ENCODE data around the gene STXBP2. TPM values are rescaled to one million over a fixed set of nuclear protein-coding genes. Genes with fewer than 3 reads are reported as not detected.

STXBP2 gene
- total and polyA plus RNA-seq, 10 donors, result 58.8 to 455 (median 182) TPM

DNA sequence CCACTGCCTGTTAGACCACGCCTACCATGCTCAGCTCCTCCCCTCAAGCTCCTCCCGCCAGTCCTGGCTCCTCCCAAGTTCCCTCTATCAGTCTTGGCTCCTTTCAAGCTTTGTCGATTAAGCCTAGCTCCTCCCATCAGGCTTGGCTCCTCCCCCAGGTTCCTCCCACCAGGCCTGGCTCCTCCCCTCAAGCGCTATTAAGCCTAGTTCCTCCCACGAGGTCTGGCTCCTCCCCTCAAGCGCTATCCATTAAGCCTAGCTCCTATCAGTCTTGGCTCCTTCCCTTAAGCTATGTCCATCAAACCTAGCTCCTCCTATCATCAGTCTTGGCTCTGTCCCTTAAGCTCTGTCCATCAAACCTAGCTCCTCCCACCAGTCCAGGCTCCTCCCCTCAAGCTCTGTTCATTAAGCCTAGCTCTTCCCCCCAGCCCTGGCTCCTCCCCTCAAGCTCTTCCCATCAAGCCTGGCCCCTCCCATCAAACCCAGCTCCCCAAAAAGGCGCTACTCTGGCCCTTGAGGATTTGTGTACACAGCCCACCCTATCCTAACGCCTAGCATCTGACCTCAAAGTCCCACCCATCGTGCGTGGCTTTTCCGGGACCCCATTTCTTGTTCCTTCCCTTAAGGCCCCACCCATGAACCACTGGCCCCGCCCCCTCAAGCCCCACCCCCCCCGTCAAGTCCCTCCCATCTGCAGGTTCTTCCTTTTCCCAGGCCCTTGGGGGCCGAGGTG is 31.3 kb upstream of the STXBP2 start:
- no peak for DNase-seq
- H3K4me3 ChIP-seq, result no peak overlapping the region
- H3K36me3 ChIP-seq, result no peaks in the 10 kb centered on the region
- no peaks in the 10 kb centered on the region for H3K9me3 ChIP-seq
- TF ChIP-seq CTCF (IDR thresholded peaks at IDR 0.05 in 8 of 11, conservative IDR thresholded peaks at IDR 0.05 in 3 of 11) (no peak), POLR2A (IDR thresholded peaks at IDR 0.05) (no peak), POLR2AphosphoS5 (IDR thresholded peaks at IDR 0.05) (no peak)
- 64 to 75% (median 65%) methylated on average over 14 of the region's 14 CpGs for WGBS, 5 donors
- H3K4me1 ChIP-seq, result no peaks in the 10 kb centered on the region
- H3K27me3 ChIP-seq (replicated peaks in 1 of 7), result peaks cover 0 to 48% (median 0%) of the 10 kb centered on the region in 7 donors
- no peak overlapping the region for H3K27ac ChIP-seq
- intact Hi-C loops (cut with DNase I; ENCODE audit: low total_unique reads), result no loop called here

GRCh38 chr19:7606289-7606688 is 30.6 kb upstream of the STXBP2 start:
- H3K9me3 ChIP-seq, result no peaks in the 10 kb centered on the region
- H3K4me3 ChIP-seq, result no peak overlapping the region
- H3K27me3 ChIP-seq (replicated peaks in 1 of 7), result peaks cover 0 to 44% (median 0%) of the 10 kb centered on the region in 7 donors
- no peak for TF ChIP-seq CTCF (IDR thresholded peaks at IDR 0.05 in 8 of 11, conservative IDR thresholded peaks at IDR 0.05 in 3 of 11)
- TF ChIP-seq POLR2AphosphoS5 (IDR thresholded peaks at IDR 0.05), result no peak
- TF ChIP-seq POLR2A (IDR thresholded peaks at IDR 0.05), result no peak
- H3K36me3 ChIP-seq, result no peaks in the 10 kb centered on the region
- no peaks in the 10 kb centered on the region for H3K4me1 ChIP-seq
- WGBS, 5 donors, result 77 to 91% (median 86%) methylated on average over 14 to 17 of the region's 17 CpGs
- no peak for DNase-seq
- intact Hi-C loops (cut with DNase I; ENCODE audit: low total_unique reads), result no loop called here
- no peak overlapping the region for H3K27ac ChIP-seq

- no peaks in the 10 kb centered on the region for H3K9me3 ChIP-seq
- intact Hi-C loops (cut with DNase I; ENCODE audit: low total_unique reads), result no loop called here
- no peak for DNase-seq
- H3K4me1 ChIP-seq, result no peaks in the 10 kb centered on the region
- H3K27ac ChIP-seq, result no peak overlapping the region
- H3K27me3 ChIP-seq (replicated peaks in 1 of 7), result peaks cover 0 to 33% (median 0%) of the 10 kb centered on the region in 7 donors
- no peak for TF ChIP-seq CTCF (IDR thresholded peaks at IDR 0.05 in 8 of 11, conservative IDR thresholded peaks at IDR 0.05 in 3 of 11)
- TF ChIP-seq POLR2AphosphoS5 (IDR thresholded peaks at IDR 0.05), result no peak
- TF ChIP-seq POLR2A (IDR thresholded peaks at IDR 0.05), result no peak
- H3K4me3 ChIP-seq, result no peak overlapping the region
- no peaks in the 10 kb centered on the region for H3K36me3 ChIP-seq
- WGBS, 5 donors, result 62 to 85% (median 69%) methylated on average over 9 to 10 of the region's 10 CpGs
Observed at GRCh38 chr19:7607212-7607873, 29.6 kb upstream of the STXBP2 start.

GRCh38 chr19:7607874-7608560 is 28.9 kb upstream of the STXBP2 start:
- DNase-seq, result no peak

More at GRCh38 chr19:7607874-7608560, 28.9 kb upstream of the STXBP2 start:
- Histone ChIP-seq H3K36me3 (no peaks in the 10 kb centered on the region), H3K4me3 (no peak overlapping the region), H3K4me1 (no peaks in the 10 kb centered on the region), H3K27ac (no peak overlapping the region), H3K9me3 (no peaks in the 10 kb centered on the region), H3K27me3 (replicated peaks in 1 of 7) (peaks cover 0 to 30% (median 0%) of the 10 kb centered on the region in 7 donors)
- TF ChIP-seq POLR2A (IDR thresholded peaks at IDR 0.05) (no peak), POLR2AphosphoS5 (IDR thresholded peaks at IDR 0.05) (no peak), CTCF (IDR thresholded peaks at IDR 0.05 in 8 of 11, conservative IDR thresholded peaks at IDR 0.05 in 3 of 11) (no peak)
- 89 to 95% (median 92%) methylated on average over 22 to 25 of the region's 25 CpGs for WGBS, 5 donors
- intact Hi-C loops (cut with DNase I; ENCODE audit: low total_unique reads), result no loop called here
